Measurements from ENCODE around the gene DLX2. TPM values are rescaled to one million over a fixed set of nuclear protein-coding genes. Genes with fewer than 3 reads are reported as not detected.

DLX2 gene
- total RNA-seq, 1 experiment from 2014 or later: 0.82 TPM

- peak within 1 kb of the TSS; percentile 95 for H3K4me3 Mint-ChIP-seq (ENCODE audit: unreplicated experiment)
- no peaks in the 10 kb centered on the region for H3K4me1 Mint-ChIP-seq (ENCODE audit: low read depth, unreplicated experiment)
- ChIA-PET CTCF (interaction anchor here (1.0 to 1.7 kb wide), 7 partner anchors 10 to 382 kb away, joined by 3 to 11 read pairs (median 4); partner anchors contain the start of gene DLX2), POLR2A (interaction anchor here (0.5 to 1.4 kb wide), 6 partner anchors 9 to 397 kb away, joined by 3 to 16 read pairs (median 3); partner anchors contain the start of genes DLX2 and HAT1)
- peaks cover 14% of the 10 kb centered on the region for H3K27me3 Mint-ChIP-seq (ENCODE audit: insufficient read depth, unreplicated experiment)
- H3K4me1 ChIP-seq: no peaks in the 10 kb centered on the region
- H3K9me3 Mint-ChIP-seq (ENCODE audit: unreplicated experiment): no peaks in the 10 kb centered on the region
- H3K27me3 ChIP-seq (replicated peaks; ENCODE audit: control insufficient read depth, insufficient read depth, low read length): no peaks in the 10 kb centered on the region
- H3K27ac Mint-ChIP-seq (ENCODE audit: unreplicated experiment): peak within 1 kb of the TSS; percentile 63
- H3K4me3 ChIP-seq (ENCODE audit: low read depth, low read length): peak within 1 kb of the TSS; percentile 49
- H3K36me3 ChIP-seq (ENCODE audit: control insufficient read depth, insufficient read depth, low read length): no peaks in the 10 kb centered on the region
- intact Hi-C loops (cut with micrococcal nuclease; ENCODE audit: unreplicated experiment): loop anchor here (1.0 to 10.0 kb wide), 3 partner anchors 10 to 81 kb away; partner anchors contain the start of gene DLX2
- DNase-seq: peak in 1 of 2 experiments; percentile 62
- TSS peak; percentile 33 for BruUV-seq (replicated peaks)
- no peaks in the 10 kb centered on the region for H3K9me3 ChIP-seq
- peaks cover 14% of the 10 kb centered on the region for H3K36me3 Mint-ChIP-seq (ENCODE audit: insufficient read depth, unreplicated experiment)
- no peak for TF ChIP-seq CTCF (IDR thresholded peaks at IDR 0.05; ENCODE audit: insufficient read depth in 1 of 2, low read depth in 1 of 2, low read length in 1 of 2, severe bottlenecking in 1 of 2, unreplicated experiment in 1 of 2)
Measured at GRCh38 chr2:172085460-172086159, 17.1 kb downstream of the DLX2 start, which contains the start of gene DLX1. Gene DLX1 (plus strand): TSS chr2:172085507. CDS start chr2:172085678, 171 bp downstream.

- intact Hi-C loops (cut with micrococcal nuclease; ENCODE audit: unreplicated experiment): loop anchor here (1.0 to 10.0 kb wide), 3 partner anchors 10 to 80 kb away; partner anchors contain the start of gene DLX2
Measured at GRCh38 chr2:172084645-172085459, 17.8 kb downstream of the DLX2 start.

More at GRCh38 chr2:172084645-172085459, 17.8 kb downstream of the DLX2 start:
- Histone ChIP-seq H3K36me3 (ENCODE audit: control insufficient read depth, insufficient read depth, low read length) (no peaks in the 10 kb centered on the region; the same call in 1 of the 2 replicates), H3K4me3 (ENCODE audit: low read depth, low read length) (peak overlapping the region; percentile 49), H3K4me1 (no peaks in the 10 kb centered on the region), H3K27me3 (replicated peaks; ENCODE audit: control insufficient read depth, insufficient read depth, low read length) (no peaks in the 10 kb centered on the region), H3K9me3 (no peaks in the 10 kb centered on the region)
- Mint-ChIP-seq H3K4me1 (ENCODE audit: low read depth, unreplicated experiment) (no peaks in the 10 kb centered on the region), H3K36me3 (ENCODE audit: insufficient read depth, unreplicated experiment) (peaks cover 14% of the 10 kb centered on the region), H3K27me3 (ENCODE audit: insufficient read depth, unreplicated experiment) (peaks cover 14% of the 10 kb centered on the region), H3K4me3 (ENCODE audit: unreplicated experiment) (peak overlapping the region; percentile 95), H3K27ac (ENCODE audit: unreplicated experiment) (peak overlapping the region; percentile 63), H3K9me3 (ENCODE audit: unreplicated experiment) (no peaks in the 10 kb centered on the region)
- DNase-seq: peak; percentile 93
- CTCF ChIA-PET: interaction anchor here (1.0 to 1.7 kb wide), 6 partner anchors 11 to 381 kb away, joined by 4 to 11 read pairs (median 5); partner anchors contain the start of gene DLX2
- POLR2A ChIA-PET: interaction anchor here (0.5 to 1.4 kb wide), 6 partner anchors 10 to 396 kb away, joined by 3 to 16 read pairs (median 3); partner anchors contain the start of genes DLX2 and HAT1
- TF ChIP-seq CTCF (IDR thresholded peaks at IDR 0.05; ENCODE audit: insufficient read depth in 1 of 2, low read depth in 1 of 2, low read length in 1 of 2, severe bottlenecking in 1 of 2, unreplicated experiment in 1 of 2): no peak
- no TSS peak for BruUV-seq (replicated peaks)
